Measurements from ENCODE around the gene MS4A3. TPM values are rescaled to one million over a fixed set of nuclear protein-coding genes. Genes with fewer than 3 reads are reported as not detected.

The MS4A3 gene
- total and polyA plus RNA-seq, 9 of the 15 experiments (the other 6 are each of a cell fraction or from before 2014, with no cell fraction given): 3.4 to 94.5 (median 58.8) TPM

- TF ChIP-seq IFI16 (CRISPR knock-in tag; IDR thresholded peaks at IDR 0.05): no peak
- TF ChIP-seq, protein P1, sequence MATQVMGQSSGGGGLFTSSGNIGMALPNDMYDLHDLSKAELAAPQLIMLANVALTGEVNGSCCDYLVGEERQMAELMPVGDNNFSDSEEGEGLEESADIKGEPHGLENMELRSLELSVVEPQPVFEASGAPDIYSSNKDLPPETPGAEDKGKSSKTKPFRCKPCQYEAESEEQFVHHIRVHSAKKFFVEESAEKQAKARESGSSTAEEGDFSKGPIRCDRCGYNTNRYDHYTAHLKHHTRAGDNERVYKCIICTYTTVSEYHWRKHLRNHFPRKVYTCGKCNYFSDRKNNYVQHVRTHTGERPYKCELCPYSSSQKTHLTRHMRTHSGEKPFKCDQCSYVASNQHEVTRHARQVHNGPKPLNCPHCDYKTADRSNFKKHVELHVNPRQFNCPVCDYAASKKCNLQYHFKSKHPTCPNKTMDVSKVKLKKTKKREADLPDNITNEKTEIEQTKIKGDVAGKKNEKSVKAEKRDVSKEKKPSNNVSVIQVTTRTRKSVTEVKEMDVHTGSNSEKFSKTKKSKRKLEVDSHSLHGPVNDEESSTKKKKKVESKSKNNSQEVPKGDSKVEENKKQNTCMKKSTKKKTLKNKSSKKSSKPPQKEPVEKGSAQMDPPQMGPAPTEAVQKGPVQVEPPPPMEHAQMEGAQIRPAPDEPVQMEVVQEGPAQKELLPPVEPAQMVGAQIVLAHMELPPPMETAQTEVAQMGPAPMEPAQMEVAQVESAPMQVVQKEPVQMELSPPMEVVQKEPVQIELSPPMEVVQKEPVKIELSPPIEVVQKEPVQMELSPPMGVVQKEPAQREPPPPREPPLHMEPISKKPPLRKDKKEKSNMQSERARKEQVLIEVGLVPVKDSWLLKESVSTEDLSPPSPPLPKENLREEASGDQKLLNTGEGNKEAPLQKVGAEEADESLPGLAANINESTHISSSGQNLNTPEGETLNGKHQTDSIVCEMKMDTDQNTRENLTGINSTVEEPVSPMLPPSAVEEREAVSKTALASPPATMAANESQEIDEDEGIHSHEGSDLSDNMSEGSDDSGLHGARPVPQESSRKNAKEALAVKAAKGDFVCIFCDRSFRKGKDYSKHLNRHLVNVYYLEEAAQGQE (IDR thresholded peaks at IDR 0.05; ENCODE audit: borderline replicate concordance): peak; percentile 13; the same call in 1 of the 2 replicates
- TF ChIP-seq, protein P1 (CRISPR knock-in tag; IDR thresholded peaks at IDR 0.05; ENCODE audit: low read depth): no peak
- no peak for TF ChIP-seq RAD51 (IDR thresholded peaks at IDR 0.05; ENCODE audit: borderline replicate concordance, low read depth)
- TF ChIP-seq, protein P2, sequence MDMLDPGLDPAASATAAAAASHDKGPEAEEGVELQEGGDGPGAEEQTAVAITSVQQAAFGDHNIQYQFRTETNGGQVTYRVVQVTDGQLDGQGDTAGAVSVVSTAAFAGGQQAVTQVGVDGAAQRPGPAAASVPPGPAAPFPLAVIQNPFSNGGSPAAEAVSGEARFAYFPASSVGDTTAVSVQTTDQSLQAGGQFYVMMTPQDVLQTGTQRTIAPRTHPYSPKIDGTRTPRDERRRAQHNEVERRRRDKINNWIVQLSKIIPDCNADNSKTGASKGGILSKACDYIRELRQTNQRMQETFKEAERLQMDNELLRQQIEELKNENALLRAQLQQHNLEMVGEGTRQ (CRISPR knock-in tag; IDR thresholded peaks at IDR 0.05): no peak
- TF ChIP-seq RBM17 (IDR thresholded peaks at IDR 0.05; ENCODE audit: borderline replicate concordance, low read depth, low read length): no peak
- peak; percentile 65 for TF ChIP-seq TCF3 (CRISPR knock-in tag; IDR thresholded peaks at IDR 0.05)
- TF ChIP-seq, protein P3, sequence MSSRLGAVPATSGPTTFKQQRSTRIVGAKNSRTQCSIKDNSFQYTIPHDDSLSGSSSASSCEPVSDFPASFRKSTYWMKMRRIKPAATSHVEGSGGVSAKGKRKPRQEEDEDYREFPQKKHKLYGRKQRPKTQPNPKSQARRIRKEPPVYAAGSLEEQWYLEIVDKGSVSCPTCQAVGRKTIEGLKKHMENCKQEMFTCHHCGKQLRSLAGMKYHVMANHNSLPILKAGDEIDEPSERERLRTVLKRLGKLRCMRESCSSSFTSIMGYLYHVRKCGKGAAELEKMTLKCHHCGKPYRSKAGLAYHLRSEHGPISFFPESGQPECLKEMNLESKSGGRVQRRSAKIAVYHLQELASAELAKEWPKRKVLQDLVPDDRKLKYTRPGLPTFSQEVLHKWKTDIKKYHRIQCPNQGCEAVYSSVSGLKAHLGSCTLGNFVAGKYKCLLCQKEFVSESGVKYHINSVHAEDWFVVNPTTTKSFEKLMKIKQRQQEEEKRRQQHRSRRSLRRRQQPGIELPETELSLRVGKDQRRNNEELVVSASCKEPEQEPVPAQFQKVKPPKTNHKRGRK (tag; IDR thresholded peaks at IDR 0.05): no peak
- no peak for TF ChIP-seq PTTG1 (tag; IDR thresholded peaks at IDR 0.05; ENCODE audit: low read depth)
- peak; percentile 63 for TF ChIP-seq TEAD4 (IDR thresholded peaks at IDR 0.05; ENCODE audit: low read length)
- no peak for TF ChIP-seq TEAD4 (CRISPR knock-in tag; IDR thresholded peaks at IDR 0.05; ENCODE audit: borderline replicate concordance)
- no peak for TF ChIP-seq MAZ (CRISPR knock-in tag; conservative IDR thresholded peaks at IDR 0.05 in 1 of 2, IDR thresholded peaks at IDR 0.05 in 1 of 2)
- TF ChIP-seq ZBTB11 (CRISPR knock-in tag; IDR thresholded peaks at IDR 0.05): no peak
Observed at GRCh38 chr11:60078745-60079144, 22.3 kb downstream of the MS4A3 start (continued).

All from K562 (cell line).